Measurements from ENCODE around the gene DISP2. TPM values are rescaled to one million over a fixed set of nuclear protein-coding genes. Genes with fewer than 3 reads are reported as not detected.

Gene DISP2
- total and polyA plus RNA-seq, 9 of the 15 experiments (the other 6 are each of a cell fraction or from before 2014, with no cell fraction given): 0.06 to 0.89 (median 0.15) TPM; not detected in 1

GRCh38 chr15:40357723-40358470, at the start of gene DISP2 (continued):
- peak; percentile 84 for TF ChIP-seq RB1 (IDR thresholded peaks at IDR 0.05; ENCODE audit: low read depth)
- 0 out of 2 replicates have a peak, but pooled peaks have one; percentile 21 for TF ChIP-seq HDAC8 (tag; IDR thresholded peaks at IDR 0.05)
- TF ChIP-seq SLC30A9 (CRISPR knock-in tag; IDR thresholded peaks at IDR 0.05): no peak
- peak; percentile 74 to 99; a peak in 3 of 4 replicates for TF ChIP-seq SIN3A (IDR thresholded peaks at IDR 0.05; ENCODE audit: borderline replicate concordance in 2 of 2, control insufficient read depth in 1 of 2, low read depth in 2 of 2, low read length in 2 of 2)
- TF ChIP-seq, protein P1, sequence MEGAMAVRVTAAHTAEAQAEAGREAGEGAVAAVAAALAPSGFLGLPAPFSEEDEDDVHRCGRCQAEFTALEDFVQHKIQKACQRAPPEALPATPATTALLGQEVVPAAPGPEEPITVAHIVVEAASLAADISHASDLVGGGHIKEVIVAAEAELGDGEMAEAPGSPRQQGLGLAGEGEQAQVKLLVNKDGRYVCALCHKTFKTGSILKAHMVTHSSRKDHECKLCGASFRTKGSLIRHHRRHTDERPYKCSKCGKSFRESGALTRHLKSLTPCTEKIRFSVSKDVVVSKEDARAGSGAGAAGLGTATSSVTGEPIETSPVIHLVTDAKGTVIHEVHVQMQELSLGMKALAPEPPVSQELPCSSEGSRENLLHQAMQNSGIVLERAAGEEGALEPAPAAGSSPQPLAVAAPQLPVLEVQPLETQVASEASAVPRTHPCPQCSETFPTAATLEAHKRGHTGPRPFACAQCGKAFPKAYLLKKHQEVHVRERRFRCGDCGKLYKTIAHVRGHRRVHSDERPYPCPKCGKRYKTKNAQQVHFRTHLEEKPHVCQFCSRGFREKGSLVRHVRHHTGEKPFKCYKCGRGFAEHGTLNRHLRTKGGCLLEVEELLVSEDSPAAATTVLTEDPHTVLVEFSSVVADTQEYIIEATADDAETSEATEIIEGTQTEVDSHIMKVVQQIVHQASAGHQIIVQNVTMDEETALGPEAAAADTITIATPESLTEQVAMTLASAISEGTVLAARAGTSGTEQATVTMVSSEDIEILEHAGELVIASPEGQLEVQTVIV (CRISPR knock-in tag; IDR thresholded peaks at IDR 0.05; ENCODE audit: borderline replicate concordance): no peak
- TF ChIP-seq, protein P2, sequence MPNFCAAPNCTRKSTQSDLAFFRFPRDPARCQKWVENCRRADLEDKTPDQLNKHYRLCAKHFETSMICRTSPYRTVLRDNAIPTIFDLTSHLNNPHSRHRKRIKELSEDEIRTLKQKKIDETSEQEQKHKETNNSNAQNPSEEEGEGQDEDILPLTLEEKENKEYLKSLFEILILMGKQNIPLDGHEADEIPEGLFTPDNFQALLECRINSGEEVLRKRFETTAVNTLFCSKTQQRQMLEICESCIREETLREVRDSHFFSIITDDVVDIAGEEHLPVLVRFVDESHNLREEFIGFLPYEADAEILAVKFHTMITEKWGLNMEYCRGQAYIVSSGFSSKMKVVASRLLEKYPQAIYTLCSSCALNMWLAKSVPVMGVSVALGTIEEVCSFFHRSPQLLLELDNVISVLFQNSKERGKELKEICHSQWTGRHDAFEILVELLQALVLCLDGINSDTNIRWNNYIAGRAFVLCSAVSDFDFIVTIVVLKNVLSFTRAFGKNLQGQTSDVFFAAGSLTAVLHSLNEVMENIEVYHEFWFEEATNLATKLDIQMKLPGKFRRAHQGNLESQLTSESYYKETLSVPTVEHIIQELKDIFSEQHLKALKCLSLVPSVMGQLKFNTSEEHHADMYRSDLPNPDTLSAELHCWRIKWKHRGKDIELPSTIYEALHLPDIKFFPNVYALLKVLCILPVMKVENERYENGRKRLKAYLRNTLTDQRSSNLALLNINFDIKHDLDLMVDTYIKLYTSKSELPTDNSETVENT (CRISPR knock-in tag; IDR thresholded peaks at IDR 0.05): peak; percentile 8; the same call in 1 of the 2 replicates
- TF ChIP-seq USF2 (CRISPR knock-in tag; IDR thresholded peaks at IDR 0.05): no peak
- TF ChIP-seq SMAD4 (CRISPR knock-in tag; conservative IDR thresholded peaks at IDR 0.05): peak; percentile 85
- TF ChIP-seq MYC (IDR thresholded peaks at IDR 0.05; ENCODE audit: low read depth, low read length): no peak
- TF ChIP-seq MYC (CRISPR knock-in tag; IDR thresholded peaks at IDR 0.05; ENCODE audit: borderline replicate concordance, low read depth): no peak
- no peak for TF ChIP-seq ZNF143 (CRISPR knock-in tag; IDR thresholded peaks at IDR 0.05)
- TF ChIP-seq, protein P3, sequence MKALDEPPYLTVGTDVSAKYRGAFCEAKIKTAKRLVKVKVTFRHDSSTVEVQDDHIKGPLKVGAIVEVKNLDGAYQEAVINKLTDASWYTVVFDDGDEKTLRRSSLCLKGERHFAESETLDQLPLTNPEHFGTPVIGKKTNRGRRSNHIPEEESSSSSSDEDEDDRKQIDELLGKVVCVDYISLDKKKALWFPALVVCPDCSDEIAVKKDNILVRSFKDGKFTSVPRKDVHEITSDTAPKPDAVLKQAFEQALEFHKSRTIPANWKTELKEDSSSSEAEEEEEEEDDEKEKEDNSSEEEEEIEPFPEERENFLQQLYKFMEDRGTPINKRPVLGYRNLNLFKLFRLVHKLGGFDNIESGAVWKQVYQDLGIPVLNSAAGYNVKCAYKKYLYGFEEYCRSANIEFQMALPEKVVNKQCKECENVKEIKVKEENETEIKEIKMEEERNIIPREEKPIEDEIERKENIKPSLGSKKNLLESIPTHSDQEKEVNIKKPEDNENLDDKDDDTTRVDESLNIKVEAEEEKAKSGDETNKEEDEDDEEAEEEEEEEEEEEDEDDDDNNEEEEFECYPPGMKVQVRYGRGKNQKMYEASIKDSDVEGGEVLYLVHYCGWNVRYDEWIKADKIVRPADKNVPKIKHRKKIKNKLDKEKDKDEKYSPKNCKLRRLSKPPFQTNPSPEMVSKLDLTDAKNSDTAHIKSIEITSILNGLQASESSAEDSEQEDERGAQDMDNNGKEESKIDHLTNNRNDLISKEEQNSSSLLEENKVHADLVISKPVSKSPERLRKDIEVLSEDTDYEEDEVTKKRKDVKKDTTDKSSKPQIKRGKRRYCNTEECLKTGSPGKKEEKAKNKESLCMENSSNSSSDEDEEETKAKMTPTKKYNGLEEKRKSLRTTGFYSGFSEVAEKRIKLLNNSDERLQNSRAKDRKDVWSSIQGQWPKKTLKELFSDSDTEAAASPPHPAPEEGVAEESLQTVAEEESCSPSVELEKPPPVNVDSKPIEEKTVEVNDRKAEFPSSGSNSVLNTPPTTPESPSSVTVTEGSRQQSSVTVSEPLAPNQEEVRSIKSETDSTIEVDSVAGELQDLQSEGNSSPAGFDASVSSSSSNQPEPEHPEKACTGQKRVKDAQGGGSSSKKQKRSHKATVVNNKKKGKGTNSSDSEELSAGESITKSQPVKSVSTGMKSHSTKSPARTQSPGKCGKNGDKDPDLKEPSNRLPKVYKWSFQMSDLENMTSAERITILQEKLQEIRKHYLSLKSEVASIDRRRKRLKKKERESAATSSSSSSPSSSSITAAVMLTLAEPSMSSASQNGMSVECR (CRISPR knock-in tag; IDR thresholded peaks at IDR 0.05): peak; percentile 97
- TF ChIP-seq ZNF354B (CRISPR knock-in tag; IDR thresholded peaks at IDR 0.05): no peak
- TF ChIP-seq EGR1 (conservative IDR thresholded peaks at IDR 0.05): peak; percentile 56

All from K562 (cell line).